Measurements from ENCODE around the gene LRRC32.

The LRRC32 gene

GRCh38 chr11:76662656-76663485, 7.7 kb downstream of the LRRC32 start:
- H3K9ac ChIP-seq (ENCODE audit: low read length), result no peak overlapping the region
- no peaks in the 10 kb centered on the region for H3K79me2 ChIP-seq (ENCODE audit: insufficient read depth, low read length)
- no peaks in the 10 kb centered on the region for H4K20me1 ChIP-seq (ENCODE audit: low read depth, low read length)
- no peaks in the 10 kb centered on the region for H3K36me3 ChIP-seq (ENCODE audit: low read length)
- no peak overlapping the region for H3K4me2 ChIP-seq (ENCODE audit: low read depth, low read length, poor library complexity, severe bottlenecking)
- H3K9me3 ChIP-seq (ENCODE audit: insufficient read depth, low read length), result no peaks in the 10 kb centered on the region
- H2AFZ ChIP-seq (ENCODE audit: low read depth, low read length, severe bottlenecking), result no peak overlapping the region
- TF ChIP-seq, protein P1, sequence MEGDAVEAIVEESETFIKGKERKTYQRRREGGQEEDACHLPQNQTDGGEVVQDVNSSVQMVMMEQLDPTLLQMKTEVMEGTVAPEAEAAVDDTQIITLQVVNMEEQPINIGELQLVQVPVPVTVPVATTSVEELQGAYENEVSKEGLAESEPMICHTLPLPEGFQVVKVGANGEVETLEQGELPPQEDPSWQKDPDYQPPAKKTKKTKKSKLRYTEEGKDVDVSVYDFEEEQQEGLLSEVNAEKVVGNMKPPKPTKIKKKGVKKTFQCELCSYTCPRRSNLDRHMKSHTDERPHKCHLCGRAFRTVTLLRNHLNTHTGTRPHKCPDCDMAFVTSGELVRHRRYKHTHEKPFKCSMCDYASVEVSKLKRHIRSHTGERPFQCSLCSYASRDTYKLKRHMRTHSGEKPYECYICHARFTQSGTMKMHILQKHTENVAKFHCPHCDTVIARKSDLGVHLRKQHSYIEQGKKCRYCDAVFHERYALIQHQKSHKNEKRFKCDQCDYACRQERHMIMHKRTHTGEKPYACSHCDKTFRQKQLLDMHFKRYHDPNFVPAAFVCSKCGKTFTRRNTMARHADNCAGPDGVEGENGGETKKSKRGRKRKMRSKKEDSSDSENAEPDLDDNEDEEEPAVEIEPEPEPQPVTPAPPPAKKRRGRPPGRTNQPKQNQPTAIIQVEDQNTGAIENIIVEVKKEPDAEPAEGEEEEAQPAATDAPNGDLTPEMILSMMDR (IDR thresholded peaks at IDR 0.05; ENCODE audit: insufficient read depth, low read length, poor library complexity, severe bottlenecking), result no peak
- no peak for TF ChIP-seq EZH2phosphoT487 (conservative IDR thresholded peaks at IDR 0.05; ENCODE audit: low read length)
- no peak overlapping the region for H3K4me3 ChIP-seq (ENCODE audit: insufficient read depth, low read length, poor library complexity, severe bottlenecking)
- H3F3A ChIP-seq (ENCODE audit: insufficient read depth), result no peaks in the 10 kb centered on the region
- H3K9me2 ChIP-seq (replicated peaks; ENCODE audit: insufficient read depth, low read length), result no peaks in the 10 kb centered on the region
- H3K27ac ChIP-seq (ENCODE audit: low read depth, low read length), result no peak overlapping the region
- no peaks in the 10 kb centered on the region for H3K27me3 ChIP-seq (ENCODE audit: low read length)

DNA sequence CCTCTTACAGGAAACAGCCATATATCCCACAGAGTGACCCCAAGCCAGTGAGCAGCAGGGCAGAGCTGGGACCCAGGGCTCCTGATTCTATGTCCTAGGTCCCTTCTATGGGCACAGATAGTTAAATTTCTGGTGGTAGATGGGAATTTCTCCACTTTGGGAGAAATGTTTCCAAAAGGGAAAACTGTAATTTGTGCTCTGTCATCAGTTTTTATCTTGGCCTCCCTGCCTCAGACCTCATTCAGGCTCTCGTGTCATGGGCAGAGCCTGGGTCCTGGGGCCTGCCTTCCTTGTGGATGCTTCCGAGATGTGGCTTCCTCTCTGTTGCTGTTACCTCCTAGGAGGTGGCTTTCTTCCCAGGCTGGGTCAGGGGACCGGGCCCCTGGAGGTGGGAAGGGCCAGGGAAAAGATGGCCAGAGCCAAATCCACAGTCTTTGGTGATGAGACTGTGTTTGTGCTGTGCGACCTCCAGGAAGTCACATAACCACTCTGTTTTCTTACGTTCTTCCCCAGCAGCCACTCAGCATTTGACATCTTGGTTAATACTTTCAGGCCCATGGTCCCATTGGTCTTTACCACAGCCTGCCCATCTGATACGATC, 8.6 kb downstream of the LRRC32 start:
- TF ChIP-seq, protein P1 (IDR thresholded peaks at IDR 0.05; ENCODE audit: insufficient read depth, low read length, poor library complexity, severe bottlenecking), result no peak
- TF ChIP-seq EZH2phosphoT487 (conservative IDR thresholded peaks at IDR 0.05; ENCODE audit: low read length), result no peak
- Histone ChIP-seq H3K9me3 (ENCODE audit: insufficient read depth, low read length) (no peaks in the 10 kb centered on the region), H3K4me2 (ENCODE audit: low read depth, low read length, poor library complexity, severe bottlenecking) (no peak overlapping the region), H3K27me3 (ENCODE audit: low read length) (no peaks in the 10 kb centered on the region), H3K36me3 (ENCODE audit: low read length) (no peaks in the 10 kb centered on the region), H2AFZ (ENCODE audit: low read depth, low read length, severe bottlenecking) (no peak overlapping the region), H3K4me3 (ENCODE audit: insufficient read depth, low read length, poor library complexity, severe bottlenecking) (no peak overlapping the region), H3F3A (ENCODE audit: insufficient read depth) (no peaks in the 10 kb centered on the region), H3K79me2 (ENCODE audit: insufficient read depth, low read length) (no peaks in the 10 kb centered on the region), H4K20me1 (ENCODE audit: low read depth, low read length) (no peaks in the 10 kb centered on the region), H3K27ac (ENCODE audit: low read depth, low read length) (no peak overlapping the region), H3K9ac (ENCODE audit: low read length) (no peak overlapping the region), H3K9me2 (replicated peaks; ENCODE audit: insufficient read depth, low read length) (no peaks in the 10 kb centered on the region)

GRCh38 chr11:76661306-76661751, 9.2 kb downstream of the LRRC32 start:
- Histone ChIP-seq H4K20me1 (ENCODE audit: low read depth, low read length) (no peaks in the 10 kb centered on the region), H3K9ac (ENCODE audit: low read length) (no peak overlapping the region)
- no peak for TF ChIP-seq EZH2phosphoT487 (conservative IDR thresholded peaks at IDR 0.05; ENCODE audit: low read length)
- TF ChIP-seq, protein P1 (IDR thresholded peaks at IDR 0.05; ENCODE audit: insufficient read depth, low read length, poor library complexity, severe bottlenecking), result no peak

More at GRCh38 chr11:76661306-76661751, 9.2 kb downstream of the LRRC32 start:
- H3K27me3 ChIP-seq (ENCODE audit: low read length), result no peaks in the 10 kb centered on the region
- no peak overlapping the region for H3K27ac ChIP-seq (ENCODE audit: low read depth, low read length)
- no peaks in the 10 kb centered on the region for H3K79me2 ChIP-seq (ENCODE audit: insufficient read depth, low read length)
- no peaks in the 10 kb centered on the region for H3K36me3 ChIP-seq (ENCODE audit: low read length)
- no peaks in the 10 kb centered on the region for H3K9me3 ChIP-seq (ENCODE audit: insufficient read depth, low read length)
- no peak overlapping the region for H2AFZ ChIP-seq (ENCODE audit: low read depth, low read length, severe bottlenecking)
- no peak overlapping the region for H3K4me3 ChIP-seq (ENCODE audit: insufficient read depth, low read length, poor library complexity, severe bottlenecking)
- no peaks in the 10 kb centered on the region for H3K9me2 ChIP-seq (replicated peaks; ENCODE audit: insufficient read depth, low read length)
- H3F3A ChIP-seq (ENCODE audit: insufficient read depth), result no peaks in the 10 kb centered on the region
- H3K4me2 ChIP-seq (ENCODE audit: low read depth, low read length, poor library complexity, severe bottlenecking), result no peak overlapping the region
